GM10248 (cell line): ENCODE measurements around the gene SEM1.
"Not testable (repeated sequence)": the region's sequence is repeated elsewhere in the genome, so short reads cannot be mapped to it uniquely, and the experiment has no call there.

Experiments
- CTCF ChIA-PET: fragments of 300-600 bp; sonication (Branson Sonifier 250); formaldehyde crosslinking; extraction: SDS; loops from one replicate; lab custom pipeline; 2021; ENCODE audit warnings: antibody characterized with exemption; lab: Yijun Ruan, JAX
- POLR2A ChIA-PET: fragments of 350-650 bp; sonication (Branson Sonifier 250); formaldehyde crosslinking; extraction: SDS; loops from one replicate; lab custom pipeline; 2020; ENCODE audit warnings: antibody characterized with exemption; lab: Yijun Ruan, JAX
- DNase-seq: peaks from one replicate; pipeline ENCODE4 v3.0.0; 2012; ENCODE audit errors: extremely low spot score
- CTCF ChIP-seq: IDR thresholded peaks from 2 replicates; pipeline ENCODE4 v1.5.1; 2012; ENCODE audit warnings: mild to moderate bottlenecking, low read depth; ENCODE audit errors: extremely low read depth, missing control alignments, control extremely low read depth

The SEM1 gene

GRCh38 chr7:96737545-96738050, 28.0 kb upstream of the SEM1 start:
- no peak for DNase-seq
- POLR2A ChIA-PET, result no interaction called here
- TF ChIP-seq CTCF, result no peak
- CTCF ChIA-PET, result interaction anchor here (0.6 to 1.1 kb wide), 3 partner anchors 8 to 26 kb away, joined by 3 to 4 read pairs (median 3); no protein-coding TSS in a partner anchor

GRCh38 chr7:96734343-96734742, 24.7 kb upstream of the SEM1 start:
- ChIA-PET CTCF (interaction anchor here (1.0 to 1.3 kb wide), 2 partner anchors 19 kb away, joined by 3 to 4 read pairs; no protein-coding TSS in a partner anchor), POLR2A (interaction anchor here (0.5 kb wide), 1 partner anchor 1328 kb away, joined by 3 read pairs; no protein-coding TSS in a partner anchor)
- DNase-seq, result no peak
- TF ChIP-seq CTCF, result no peak

- CTCF ChIA-PET, result no interaction called here
- TF ChIP-seq CTCF, result no peak
- POLR2A ChIA-PET, result no interaction called here
- DNase-seq, result no peak
Observed at GRCh38 chr7:96729820-96730219, 20.2 kb upstream of the SEM1 start.

- CTCF ChIA-PET, result no interaction called here
- no peak for DNase-seq
- TF ChIP-seq CTCF, result no peak
- POLR2A ChIA-PET, result no interaction called here
Observed at GRCh38 chr7:96728139-96728538, 18.5 kb upstream of the SEM1 start.

- no peak for TF ChIP-seq CTCF
- no peak for DNase-seq
- CTCF ChIA-PET, result no interaction called here
- POLR2A ChIA-PET, result no interaction called here
Observed at GRCh38 chr7:96727534-96728088, 18.0 kb upstream of the SEM1 start.

GRCh38 chr7:96723622-96724021, 14.0 kb upstream of the SEM1 start:
- TF ChIP-seq CTCF, result no peak
- CTCF ChIA-PET, result no interaction called here
- DNase-seq, result no peak
- POLR2A ChIA-PET, result no interaction called here

- POLR2A ChIA-PET, CTCF ChIA-PET, DNase-seq: not testable (repeated sequence)
Observed at GRCh38 chr7:96722928-96723327, 13.3 kb upstream of the SEM1 start.
